ENCODE results near the gene SLCO3A1.

DNA sequence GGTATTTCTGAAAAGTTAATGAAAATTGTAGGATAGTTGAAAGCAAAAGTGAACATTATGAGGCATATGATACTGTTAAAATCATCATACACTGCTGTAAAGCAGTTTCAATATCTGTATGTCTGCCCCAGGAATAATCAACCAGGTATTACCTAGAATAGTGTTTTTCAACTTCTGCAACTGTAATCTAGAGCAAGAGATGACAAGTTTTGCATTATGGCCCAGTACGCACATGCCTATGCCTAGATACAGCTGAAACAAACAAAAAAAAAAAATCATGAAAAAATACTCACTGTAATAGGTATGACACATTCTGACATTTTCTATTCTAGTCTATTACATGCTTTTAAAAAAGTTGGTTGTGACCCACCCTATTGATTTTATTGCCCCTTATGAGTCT is 299.5 kb downstream of the SLCO3A1 start:
- no peak for TF ChIP-seq EZH2 (IDR thresholded peaks at IDR 0.05; ENCODE audit: borderline replicate concordance, low read depth, low read length, severe bottlenecking)
- TF ChIP-seq, protein P1, sequence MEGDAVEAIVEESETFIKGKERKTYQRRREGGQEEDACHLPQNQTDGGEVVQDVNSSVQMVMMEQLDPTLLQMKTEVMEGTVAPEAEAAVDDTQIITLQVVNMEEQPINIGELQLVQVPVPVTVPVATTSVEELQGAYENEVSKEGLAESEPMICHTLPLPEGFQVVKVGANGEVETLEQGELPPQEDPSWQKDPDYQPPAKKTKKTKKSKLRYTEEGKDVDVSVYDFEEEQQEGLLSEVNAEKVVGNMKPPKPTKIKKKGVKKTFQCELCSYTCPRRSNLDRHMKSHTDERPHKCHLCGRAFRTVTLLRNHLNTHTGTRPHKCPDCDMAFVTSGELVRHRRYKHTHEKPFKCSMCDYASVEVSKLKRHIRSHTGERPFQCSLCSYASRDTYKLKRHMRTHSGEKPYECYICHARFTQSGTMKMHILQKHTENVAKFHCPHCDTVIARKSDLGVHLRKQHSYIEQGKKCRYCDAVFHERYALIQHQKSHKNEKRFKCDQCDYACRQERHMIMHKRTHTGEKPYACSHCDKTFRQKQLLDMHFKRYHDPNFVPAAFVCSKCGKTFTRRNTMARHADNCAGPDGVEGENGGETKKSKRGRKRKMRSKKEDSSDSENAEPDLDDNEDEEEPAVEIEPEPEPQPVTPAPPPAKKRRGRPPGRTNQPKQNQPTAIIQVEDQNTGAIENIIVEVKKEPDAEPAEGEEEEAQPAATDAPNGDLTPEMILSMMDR (IDR thresholded peaks at IDR 0.05; ENCODE audit: borderline replicate concordance, extremely low read depth, low read length, poor library complexity, severe bottlenecking): no peak
